Effector memory CD8-positive, alpha-beta T cell (primary cell): ENCODE measurements around the gene HSP90AB1.
A peak's percentile ranks its signal among the peaks of the same experiment; 100 is the strongest.

Source experiments
- ATAC-seq: fragments of 150-1000 bp; cut with Tn5 transposase; replicated peaks from 2 replicates; pipeline ENCODE4 v1.10.0; 2021; ENCODE audit warnings: mild to moderate bottlenecking, moderate library complexity
- DNase-seq, 3 experiments: peaks; one replicate each; pipeline ENCODE4 v3.0.0; 2021
- H3K27ac Mint-ChIP-seq, 2 donors: one replicate each; pipeline ENCODE4 v1.8.0; 2022; ENCODE audit warnings: mild to moderate bottlenecking in 2 of 2, mixed read lengths in 2 of 2, moderate library complexity in 2 of 2
- H3K27me3 Mint-ChIP-seq, 2 donors: one replicate each; pipeline ENCODE4 v1.8.0; 2022; ENCODE audit warnings: mixed read lengths in 2 of 2
- H3K36me3 Mint-ChIP-seq: one replicate; pipeline ENCODE4 v1.8.0; 2022; ENCODE audit warnings: mild to moderate bottlenecking, moderate library complexity, mixed read lengths; ENCODE audit not compliant: insufficient read depth
- H3K4me1 Mint-ChIP-seq, 2 donors: one replicate each; pipeline ENCODE4 v1.8.0; 2022; ENCODE audit warnings: low read depth in 2 of 2, mixed read lengths in 2 of 2
- H3K4me3 Mint-ChIP-seq, 2 donors: one replicate each; pipeline ENCODE4 v1.8.0; 2022; ENCODE audit warnings: mild to moderate bottlenecking in 2 of 2, mixed read lengths in 2 of 2, moderate library complexity in 2 of 2
- H3K9me3 Mint-ChIP-seq, 2 donors: one replicate each; pipeline ENCODE4 v1.8.0; 2022; ENCODE audit warnings: mixed read lengths in 2 of 2

Gene HSP90AB1

DNA sequence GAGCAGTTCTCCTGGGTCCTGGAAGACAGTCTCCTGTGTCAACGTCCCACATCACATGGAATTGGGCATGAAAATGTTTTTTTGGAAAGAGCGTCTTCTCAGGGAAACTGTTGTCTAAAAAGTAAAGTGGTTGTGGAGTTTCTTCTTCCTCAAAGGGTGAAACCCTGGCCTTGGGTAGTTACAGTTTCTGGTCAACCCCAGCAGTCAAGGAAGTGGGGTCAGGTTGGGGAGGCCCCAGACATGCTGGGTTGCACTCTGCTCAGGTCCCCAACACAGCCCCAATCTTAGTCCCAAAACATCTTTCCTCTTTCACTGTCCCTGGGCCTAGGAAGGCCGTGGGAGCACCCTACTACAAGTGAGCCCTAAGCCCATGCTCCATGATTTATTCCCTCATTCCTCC, 19.4 kb downstream of the HSP90AB1 start:
- H3K9me3 Mint-ChIP-seq: no peaks in the 10 kb centered on the region
- DNase-seq (no peak), ATAC-seq (no peak)
- H3K36me3 Mint-ChIP-seq: peaks cover 39% of the 10 kb centered on the region
- H3K4me1 Mint-ChIP-seq: peaks cover 41 to 42% of the 10 kb centered on the region in 2 donors
- peak overlapping the region; percentile 98 for H3K4me3 Mint-ChIP-seq
- H3K27ac Mint-ChIP-seq: peak overlapping the region; percentile 99
- peaks cover 19 to 27% of the 10 kb centered on the region in 2 donors for H3K27me3 Mint-ChIP-seq

DNA sequence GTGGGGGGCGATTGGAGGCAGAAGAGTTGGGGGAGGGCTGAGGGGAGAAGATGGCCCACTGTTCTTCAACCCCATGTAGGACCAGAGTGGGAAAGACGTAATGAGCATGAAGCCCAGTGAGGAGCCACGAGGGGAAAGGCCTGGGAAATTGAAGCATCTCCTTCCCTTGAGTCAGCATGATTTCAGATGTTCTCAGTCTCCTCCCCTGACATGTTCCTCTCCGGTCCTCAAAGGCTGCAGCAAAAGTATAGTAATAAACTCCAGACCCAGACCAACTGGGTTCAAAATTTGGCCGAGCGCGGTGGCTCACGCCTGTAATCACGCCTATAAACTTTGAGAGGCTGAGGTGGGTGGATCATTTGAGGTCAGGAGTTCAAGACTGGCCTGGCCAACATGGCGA, 20.4 kb downstream of the HSP90AB1 start:
- H3K4me3 Mint-ChIP-seq: no peak overlapping the region
- DNase-seq: no peak
- no peaks in the 10 kb centered on the region for H3K9me3 Mint-ChIP-seq
- ATAC-seq: no peak
- H3K36me3 Mint-ChIP-seq: peaks cover 31% of the 10 kb centered on the region
- peaks cover 28 to 37% of the 10 kb centered on the region in 2 donors for H3K27me3 Mint-ChIP-seq
- H3K27ac Mint-ChIP-seq: peak overlapping the region; percentile 32 to 99
- H3K4me1 Mint-ChIP-seq: peaks cover 39 to 43% of the 10 kb centered on the region in 2 donors

- Mint-ChIP-seq H3K27ac (peak overlapping the region in 1 of 2 donors; percentile 32), H3K9me3 (no peaks in the 10 kb centered on the region), H3K27me3 (peaks cover 37 to 46% of the 10 kb centered on the region in 2 donors), H3K4me1 (peaks cover 30 to 34% of the 10 kb centered on the region in 2 donors), H3K4me3 (no peak overlapping the region), H3K36me3 (peaks cover 24% of the 10 kb centered on the region)
- DNase-seq: peak; percentile 49 to 68 (median 58)
- no peak for ATAC-seq
Measured at GRCh38 chr6:44268095-44268628, 21.3 kb downstream of the HSP90AB1 start.

- DNase-seq (no peak), ATAC-seq (no peak)
- Mint-ChIP-seq H3K27ac (no peak overlapping the region), H3K36me3 (peaks cover 13% of the 10 kb centered on the region), H3K4me3 (peak overlapping the region; percentile 75 to 77), H3K9me3 (no peaks in the 10 kb centered on the region), H3K4me1 (peaks cover 18 to 22% of the 10 kb centered on the region in 2 donors), H3K27me3 (peaks cover 49 to 58% of the 10 kb centered on the region in 2 donors)
Measured at GRCh38 chr6:44269178-44269920, 22.4 kb downstream of the HSP90AB1 start.

DNA sequence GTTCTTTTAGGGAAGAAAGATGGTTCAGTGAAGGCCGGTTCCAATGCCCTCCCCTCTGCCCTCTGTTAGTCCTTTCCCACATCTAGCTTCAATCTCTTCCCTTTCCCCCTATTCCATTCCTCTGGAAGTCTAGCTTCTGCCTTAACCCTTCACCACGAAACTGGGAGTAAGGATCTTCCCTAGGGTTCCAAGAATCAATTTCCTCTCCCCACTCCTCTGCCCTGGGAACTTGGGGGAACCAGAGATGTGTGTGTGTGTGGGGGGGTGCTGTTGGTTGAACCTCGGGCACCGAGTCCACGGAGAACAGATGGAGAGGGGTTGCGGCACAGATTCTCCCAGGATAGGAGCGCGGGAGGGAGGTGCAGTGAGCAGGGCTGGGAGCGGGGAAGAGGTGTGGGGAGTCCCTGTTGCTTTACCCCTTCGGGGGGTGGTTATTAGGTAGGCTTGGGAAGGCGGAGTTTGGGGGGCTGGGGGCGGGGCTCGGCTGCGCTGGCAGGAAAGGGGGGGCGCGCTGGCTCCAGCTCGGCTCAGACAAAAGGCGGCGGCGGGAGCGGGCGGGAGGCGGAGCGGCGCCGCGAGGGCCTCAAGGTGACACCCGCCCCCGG, 23.1 kb downstream of the HSP90AB1 start, which contains the start of gene TMEM151B:
TSS of gene TMEM151B (plus strand) at position 530 of the 605 bp plus-strand sequence. CDS start 293 bp downstream, outside the sequence.
- DNase-seq (no peak), ATAC-seq (no peak)
- peaks cover 11% of the 10 kb centered on the region for H3K36me3 Mint-ChIP-seq
- H3K27me3 Mint-ChIP-seq: peaks cover 54 to 64% of the 10 kb centered on the region in 2 donors
- H3K9me3 Mint-ChIP-seq: no peaks in the 10 kb centered on the region
- H3K4me3 Mint-ChIP-seq: peak within 1 kb of the TSS; percentile 75 to 77
- peaks cover 13 to 16% of the 10 kb centered on the region in 2 donors for H3K4me1 Mint-ChIP-seq
- no peak within 1 kb of the TSS for H3K27ac Mint-ChIP-seq

- H3K4me1 Mint-ChIP-seq: peaks cover 13 to 15% of the 10 kb centered on the region in 2 donors
- DNase-seq (no peak), ATAC-seq (peak; percentile 28)
- no peaks in the 10 kb centered on the region for H3K9me3 Mint-ChIP-seq
- H3K36me3 Mint-ChIP-seq: peaks cover 11% of the 10 kb centered on the region
- no peak overlapping the region for H3K27ac Mint-ChIP-seq
- H3K27me3 Mint-ChIP-seq: peaks cover 54 to 64% of the 10 kb centered on the region in 2 donors
- H3K4me3 Mint-ChIP-seq: peak overlapping the region; percentile 65 to 75
Measured at GRCh38 chr6:44270526-44271405, 23.9 kb downstream of the HSP90AB1 start.

- DNase-seq (no peak), ATAC-seq (no peak)
- Mint-ChIP-seq H3K4me1 (peaks cover 13 to 15% of the 10 kb centered on the region in 2 donors), H3K4me3 (peak overlapping the region; percentile 65 to 73), H3K9me3 (no peaks in the 10 kb centered on the region), H3K27ac (no peak overlapping the region), H3K36me3 (peaks cover 11% of the 10 kb centered on the region), H3K27me3 (peaks cover 54 to 65% of the 10 kb centered on the region in 2 donors)
Measured at GRCh38 chr6:44271406-44271723, 24.5 kb downstream of the HSP90AB1 start.

DNA sequence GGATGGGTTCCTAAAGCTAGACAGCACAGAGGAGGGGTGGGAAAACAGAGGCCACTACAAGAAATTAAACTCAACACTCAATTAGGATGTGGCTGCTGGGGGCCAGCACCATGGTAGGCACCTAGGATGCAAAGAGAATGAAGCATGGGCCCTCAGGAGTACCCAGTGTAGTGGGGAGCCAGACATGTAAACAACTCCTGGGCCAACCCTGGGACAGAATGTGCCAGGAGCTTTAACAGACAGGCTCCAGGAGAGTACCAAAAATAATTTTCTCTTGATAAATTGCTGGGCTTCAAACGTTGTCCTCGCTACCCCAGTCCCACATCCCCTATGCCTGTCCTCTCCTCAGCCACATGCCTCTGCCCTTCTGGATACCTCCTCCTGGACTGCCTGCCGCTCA, 25.0 kb downstream of the HSP90AB1 start:
- ATAC-seq: no peak
- H3K27ac Mint-ChIP-seq: no peak overlapping the region
- peaks cover 11 to 12% of the 10 kb centered on the region in 2 donors for H3K4me1 Mint-ChIP-seq
- H3K36me3 Mint-ChIP-seq: peaks cover 7% of the 10 kb centered on the region
- H3K9me3 Mint-ChIP-seq: no peaks in the 10 kb centered on the region
- no peak for DNase-seq
- peaks cover 58 to 71% of the 10 kb centered on the region in 2 donors for H3K27me3 Mint-ChIP-seq
- peak overlapping the region in 1 of 2 donors; percentile 65 for H3K4me3 Mint-ChIP-seq

GRCh38 chr6:44272529-44272928, 25.6 kb downstream of the HSP90AB1 start:
- peaks cover 7% of the 10 kb centered on the region for H3K36me3 Mint-ChIP-seq
- peaks cover 64 to 77% of the 10 kb centered on the region in 2 donors for H3K27me3 Mint-ChIP-seq
- DNase-seq: no peak
- H3K4me1 Mint-ChIP-seq: peaks cover 8 to 12% of the 10 kb centered on the region in 2 donors
- no peak for ATAC-seq
- H3K27ac Mint-ChIP-seq: no peak overlapping the region
- H3K9me3 Mint-ChIP-seq: no peaks in the 10 kb centered on the region
- H3K4me3 Mint-ChIP-seq: no peak overlapping the region

DNA sequence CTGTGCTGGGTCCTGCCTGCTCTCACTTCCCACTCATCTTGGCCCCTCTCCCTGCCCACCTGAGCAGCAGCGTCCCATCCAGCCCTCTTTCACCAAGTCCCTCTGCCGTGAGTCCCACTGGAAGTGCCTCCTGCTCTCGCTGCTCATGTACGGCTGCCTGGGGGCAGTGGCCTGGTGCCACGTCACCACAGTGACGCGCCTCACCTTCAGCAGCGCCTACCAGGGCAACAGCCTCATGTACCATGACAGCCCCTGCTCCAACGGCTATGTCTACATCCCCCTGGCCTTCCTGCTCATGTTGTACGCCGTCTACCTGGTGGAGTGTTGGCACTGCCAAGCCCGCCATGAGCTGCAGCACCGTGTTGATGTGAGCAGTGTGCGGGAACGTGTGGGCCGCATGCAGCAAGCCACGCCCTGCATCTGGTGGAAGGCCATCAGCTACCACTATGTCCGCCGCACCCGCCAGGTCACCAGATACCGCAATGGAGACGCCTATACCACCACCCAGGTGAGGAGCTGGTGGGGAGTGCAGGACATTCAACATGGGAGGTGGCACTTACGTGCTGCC, 26.2 kb downstream of the HSP90AB1 start:
- peaks cover 70 to 83% of the 10 kb centered on the region in 2 donors for H3K27me3 Mint-ChIP-seq
- H3K27ac Mint-ChIP-seq: no peak overlapping the region

GRCh38 chr6:44273617-44274016, 26.7 kb downstream of the HSP90AB1 start:
- peaks cover 8 to 10% of the 10 kb centered on the region in 2 donors for H3K4me1 Mint-ChIP-seq
- peaks cover 75 to 84% of the 10 kb centered on the region in 2 donors for H3K27me3 Mint-ChIP-seq
- no peak for DNase-seq
- no peak for ATAC-seq
- no peak overlapping the region for H3K27ac Mint-ChIP-seq
- no peak overlapping the region for H3K4me3 Mint-ChIP-seq
- peaks cover 3% of the 10 kb centered on the region for H3K36me3 Mint-ChIP-seq
- H3K9me3 Mint-ChIP-seq: no peaks in the 10 kb centered on the region

More for the DNA sequence above, 26.2 kb downstream of the HSP90AB1 start:
- H3K4me1 Mint-ChIP-seq: peaks cover 8 to 10% of the 10 kb centered on the region in 2 donors
- peaks cover 3% of the 10 kb centered on the region for H3K36me3 Mint-ChIP-seq
- DNase-seq (no peak), ATAC-seq (no peak)
- H3K9me3 Mint-ChIP-seq: no peaks in the 10 kb centered on the region
- H3K4me3 Mint-ChIP-seq: no peak overlapping the region

DNA sequence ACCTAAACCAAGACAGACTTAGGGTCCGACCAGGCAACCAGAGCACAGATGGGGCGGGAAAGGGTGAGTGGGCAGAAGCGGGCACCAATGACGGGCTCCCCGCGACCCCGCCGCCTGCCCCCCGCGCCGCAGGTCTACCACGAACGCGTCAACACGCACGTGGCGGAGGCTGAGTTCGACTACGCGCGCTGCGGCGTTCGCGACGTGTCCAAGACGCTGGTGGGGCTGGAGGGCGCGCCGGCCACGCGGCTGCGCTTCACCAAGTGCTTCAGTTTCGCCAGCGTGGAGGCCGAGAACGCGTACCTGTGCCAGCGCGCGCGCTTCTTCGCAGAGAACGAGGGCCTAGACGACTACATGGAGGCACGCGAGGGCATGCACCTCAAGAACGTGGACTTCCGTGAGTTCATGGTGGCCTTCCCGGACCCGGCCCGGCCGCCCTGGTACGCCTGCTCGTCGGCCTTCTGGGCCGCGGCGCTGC, 28.4 kb downstream of the HSP90AB1 start:
- Mint-ChIP-seq H3K27me3 (peaks cover 72 to 84% of the 10 kb centered on the region in 2 donors), H3K27ac (no peak overlapping the region), H3K4me3 (peak overlapping the region in 1 of 2 donors; percentile 51), H3K36me3 (peaks cover 6% of the 10 kb centered on the region), H3K9me3 (no peaks in the 10 kb centered on the region), H3K4me1 (peaks cover 4 to 5% of the 10 kb centered on the region in 2 donors)
- no peak for ATAC-seq
- DNase-seq: no peak
